GM12878 (cell line): Measurements from ENCODE around the gene SEMA7A. TPM values are rescaled to one million over a fixed set of nuclear protein-coding genes. Genes with fewer than 3 reads are reported as not detected.

ENCODE experiments used
- ATAC-seq: fragments of 200-7000 bp; cut with Tn5 transposase; 3 replicates; pipeline ENCODE4 v1.9.1; 2020; ENCODE audit warnings: mild to moderate bottlenecking, moderate library complexity
- BruUV-seq: library from RNA; stranded (reverse); fragments of 400-500 nt; replicated peaks from 2 replicates; lab custom pipeline; 2021; lab: Mats Ljungman, UMichigan
- CTCF ChIA-PET: fragments of 300-600 bp; sonication (Branson Sonifier 250); formaldehyde crosslinking; extraction: SDS; loops from one replicate; lab custom pipeline; 2021; ENCODE audit warnings: inconsistent platforms; lab: Yijun Ruan, JAX
- POLR2A ChIA-PET: fragments of 350-600 bp; formaldehyde crosslinking; extraction: SDS; loops from one replicate; lab custom pipeline; 2021; ENCODE audit warnings: inconsistent platforms; lab: Charles Lee
- RAD21 ChIA-PET: fragments of 300-600 bp; sonication (Branson Sonifier 250); formaldehyde crosslinking; loops from one replicate; lab custom pipeline; 2023; ENCODE audit warnings: antibody characterized with exemption; ENCODE audit not compliant: unreplicated experiment; lab: Charles Lee
- SMC1A ChIA-PET: fragments of 300-600 bp; sonication (Branson Sonifier 250); formaldehyde crosslinking; loops from one replicate; lab custom pipeline; 2023; ENCODE audit not compliant: unreplicated experiment, uncharacterized antibody; lab: Charles Lee
- DNase-seq: peaks from one replicate; pipeline ENCODE4 v3.0.0-alpha.2; 2011; ENCODE audit warnings: low read depth, low spot score
- FAIRE-seq: peaks from 3 replicates; lab custom pipeline; 2011; peaks lifted over from hg19 to GRCh38; lab: Jason Lieb, UNC
- H2AFZ ChIP-seq: 2 replicates; pipeline ENCODE4 v1.6.0; 2011; ENCODE audit warnings: low read depth, low read length, control low read depth; ENCODE audit not compliant: control insufficient read depth
- H3K27ac ChIP-seq: 2 replicates; pipeline ENCODE4 v1.5.1; 2011; ENCODE audit warnings: control low read depth; ENCODE audit not compliant: control insufficient read depth, insufficient read depth
- H3K27me3 ChIP-seq, 2 experiments: replicated peaks in 1 of 2; 2 replicates each; pipeline versions ENCODE4 v1.6.0 to v1.6.1; 2011; ENCODE audit warnings: low read length in 1 of 2; ENCODE audit not compliant: control insufficient read depth in 2 of 2, insufficient read depth in 2 of 2
- H3K36me3 ChIP-seq, 2 experiments: 2 replicates each; pipeline ENCODE4 v1.5.1; 2011; ENCODE audit warnings: low read length in 1 of 2; ENCODE audit not compliant: control insufficient read depth in 2 of 2, insufficient read depth in 2 of 2
- H3K4me1 ChIP-seq: 2 replicates; pipeline ENCODE4 v1.6.1; 2011; ENCODE audit warnings: mild to moderate bottlenecking, low read length, moderate library complexity, mixed read lengths; ENCODE audit not compliant: control insufficient read depth, insufficient read depth
- H3K4me2 ChIP-seq: 2 replicates; pipeline ENCODE4 v1.6.0; 2011; ENCODE audit warnings: control low read depth; ENCODE audit not compliant: control insufficient read depth, insufficient read depth
- H3K4me3 ChIP-seq: fragments of 200-600 bp; sonication (generic); 2 replicates; pipeline ENCODE4 v1.5.1; 2016
- H3K79me2 ChIP-seq: 2 replicates; pipeline ENCODE4 v1.6.0; 2011; ENCODE audit warnings: low read length; ENCODE audit not compliant: control insufficient read depth, insufficient read depth
- H3K9ac ChIP-seq: 2 replicates; pipeline ENCODE4 v1.8.0; 2011; ENCODE audit warnings: low read length, control low read depth, mixed read lengths; ENCODE audit not compliant: control insufficient read depth, insufficient read depth
- H3K9me3 ChIP-seq: replicated peaks from 3 replicates; pipeline ENCODE4 v1.5.1; 2011; ENCODE audit warnings: mild to moderate bottlenecking, low read length; ENCODE audit not compliant: control insufficient read depth, insufficient read depth
- H4K20me1 ChIP-seq: 2 replicates; pipeline ENCODE4 v1.6.0; 2011; ENCODE audit not compliant: control insufficient read depth, insufficient read depth
- ATF2 ChIP-seq: IDR thresholded peaks from 2 replicates; pipeline ENCODE4 v1.6.1; 2012; ENCODE audit warnings: low read length, inconsistent platforms
- CBX5 ChIP-seq: sonication (generic); IDR thresholded peaks from 2 replicates; pipeline ENCODE4 v1.6.1; 2016; ENCODE audit warnings: low read depth, moderate library complexity, mild to moderate bottlenecking, inconsistent platforms
- E2F8 ChIP-seq: fragments of 450-650 bp; IDR thresholded peaks from 2 replicates; pipeline ENCODE4 v1.6.1; 2018; ENCODE audit warnings: mild to moderate bottlenecking, low read depth, moderate library complexity; ENCODE audit not compliant: partially characterized antibody
- ELK1 ChIP-seq: IDR thresholded peaks from 2 replicates; pipeline ENCODE4 v1.6.1; 2012; ENCODE audit warnings: low read depth, low read length, improper control_type of control experiment
- KDM1A ChIP-seq: fragments of 200-600 bp; sonication (generic); IDR thresholded peaks from 2 replicates; pipeline ENCODE4 v1.6.1; 2016; ENCODE audit warnings: borderline replicate concordance
- NR2C2 ChIP-seq: IDR thresholded peaks from 2 replicates; pipeline ENCODE4 v1.6.1; 2011; ENCODE audit warnings: borderline replicate concordance, low read depth; ENCODE audit not compliant: control insufficient read depth, insufficient read length
- SIX5 ChIP-seq: IDR thresholded peaks from 2 replicates; pipeline ENCODE4 v1.6.1; 2011; ENCODE audit warnings: mild to moderate bottlenecking, low read depth, low read length, moderate library complexity; ENCODE audit not compliant: severe bottlenecking
- WGBS: methylation state at CpG from one replicate; pipeline ENCODE4 v1.1.6; 2016; ENCODE audit warnings: low lambda C conversion rate; ENCODE audit not compliant: insufficient replicate concordance, insufficient coverage; ENCODE audit errors: missing lambda C conversion rate; 5-methylcytosine and 5-hydroxymethylcytosine counted together
- in situ Hi-C: fragments of 300-500 bp; cut with MboI; formaldehyde crosslinking; loops from 9 replicates; pipeline ENCODE4 v1.14.3; 2018; ENCODE audit warnings: mixed read lengths
- intact Hi-C: fragments of 100-400 bp; cut with micrococcal nuclease; formaldehyde crosslinking; loops from one replicate; pipeline ENCODE4 v1.14.2; 2022; ENCODE audit not compliant: unreplicated experiment
- polyA plus RNA-seq, 11 experiments: library from polyadenylated mRNA; depleted of rRNA in 4 of 11; unstranded in 6 of 11; stranded (reverse) in 5 of 11; fragments of >200 nt; fragmentation: Nextera tagmentation in 4 of 11; fragmentation: Illumina TruSeq in 1 of 11; extraction: Ambion mirVana in 4 of 11; extraction: Trizol in 1 of 11; gene quantifications; 1 replicate in 1 of 11; 2 replicates in 10 of 11; pipeline versions ENCODE4 v1.2.1 to v1.2.3, GENCODE V29; 2011 to 2016; ENCODE audit warnings: inconsistent platforms in 2 of 11, missing spikeins in 2 of 11, low read depth in 1 of 11
- total RNA-seq, 4 experiments: library from RNA; depleted of rRNA in 3 of 4; stranded (reverse); fragments of >200 nt in 3 of 4; fragmentation: Illumina TruSeq in 1 of 4; extraction: Trizol in 1 of 4; gene quantifications; 2 replicates each; pipeline versions ENCODE4 v1.2.1 to v1.2.3, GENCODE V29; 2013 to 2021

SEMA7A gene
- total and polyA plus RNA-seq, 10 of the 15 experiments (the other 5 are each of a cell fraction or from before 2014, with no cell fraction given): 0.08 to 112 (median 53.5) TPM

- no peak for TF ChIP-seq ATF2
- TF ChIP-seq SIX5: no peak
- TF ChIP-seq E2F8: no peak
These were observed 34.7 kb upstream of the SEMA7A start (continued) for GRCh38 chr15:74468341-74469032.

- Histone ChIP-seq H2AFZ (no peak overlapping the region), H4K20me1 (no peaks in the 10 kb centered on the region), H3K4me2 (no peak overlapping the region), H3K4me3 (no peak overlapping the region), H3K27me3 (no peaks in the 10 kb centered on the region), H3K9me3 (peaks cover 3% of the 10 kb centered on the region; the same call in 2 of the 3 replicates), H3K27ac (no peak overlapping the region), H3K79me2 (peaks cover 35% of the 10 kb centered on the region), H3K9ac (no peak overlapping the region), H3K36me3 (peaks cover 0 to 3% of the 10 kb centered on the region in 2 experiments; a peak in 1 of 4 replicates), H3K4me1 (peaks cover 8% of the 10 kb centered on the region)
- in situ Hi-C loops: no loop called here
- intact Hi-C loops: no loop called here
- 96% methylated on average over 1 of the region's 1 CpG for WGBS
- SMC1A ChIA-PET: no interaction called here
- no TSS peak for BruUV-seq
- RAD21 ChIA-PET: no interaction called here
- ATAC-seq (no peak), DNase-seq (no peak), FAIRE-seq (no peak)
- no peak for TF ChIP-seq ELK1
- TF ChIP-seq KDM1A: no peak
- no peak for TF ChIP-seq CBX5
- no peak for TF ChIP-seq NR2C2
- POLR2A ChIA-PET: no interaction called here
- CTCF ChIA-PET: no interaction called here
These were observed 32.8 kb upstream of the SEMA7A start for GRCh38 chr15:74466570-74466969.
